Stimulated activated CD4-positive, alpha-beta T cell treated with anti-CD3 and anti-CD28 coated beads, Interleukin-12 subunit alpha, Interleukin-12 subunit beta, amount 100 ng/mL, for 48 hours (primary cell): ENCODE results near the gene PIK3CB.
"Not testable (repeated sequence)": the region's sequence is repeated elsewhere in the genome, so short reads cannot be mapped to it uniquely, and the experiment has no call there.

ENCODE experiments used
- DNase-seq, 3 donors: peaks; one replicate each; pipeline ENCODE4 v3.0.0-alpha.2; 2020; ENCODE audit warnings: low read depth in 2 of 3, low spot score in 1 of 3

The PIK3CB gene

DNA sequence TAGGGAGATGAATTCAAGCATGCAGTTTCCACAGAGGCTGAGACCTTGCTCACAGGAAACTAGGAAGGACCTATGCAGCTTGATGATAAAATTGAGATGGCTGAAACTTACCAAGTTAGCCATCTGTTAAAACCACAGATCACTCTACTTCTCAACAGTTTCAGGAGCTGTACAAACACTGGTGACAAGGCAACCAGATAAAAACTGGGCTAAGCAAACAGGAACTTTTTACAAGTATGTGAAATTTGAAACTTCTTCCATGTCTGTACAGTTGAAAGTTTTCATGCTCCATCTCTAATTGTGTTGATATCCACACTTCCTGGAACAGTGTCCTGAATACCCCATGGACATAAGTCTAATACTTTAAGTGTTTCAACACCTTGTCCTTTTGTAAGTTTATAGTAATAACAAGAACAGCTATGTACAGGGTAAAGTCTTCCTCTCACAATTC lies 147.9 kb downstream of the PIK3CB start:
- DNase-seq, result no peak

DNA sequence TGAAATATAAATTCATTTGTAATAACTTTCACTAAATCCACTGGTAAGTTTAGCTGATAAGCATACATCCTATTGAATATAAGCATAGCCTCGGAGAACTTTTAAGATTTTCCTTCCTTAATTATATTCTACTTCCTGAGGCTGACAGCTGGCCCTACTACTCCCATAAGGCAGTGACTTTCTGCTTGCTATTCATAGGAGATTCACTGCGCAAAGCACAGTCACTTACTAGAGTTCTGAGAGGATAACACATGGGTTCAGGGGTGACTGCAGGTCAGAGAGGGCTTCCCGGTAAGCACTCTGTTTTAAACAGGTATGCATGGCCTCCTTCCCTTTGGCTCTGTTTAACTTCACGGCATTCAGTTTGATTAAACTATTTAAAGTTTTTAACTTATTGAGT lies 150.3 kb downstream of the PIK3CB start:
- DNase-seq, result no peak

DNA sequence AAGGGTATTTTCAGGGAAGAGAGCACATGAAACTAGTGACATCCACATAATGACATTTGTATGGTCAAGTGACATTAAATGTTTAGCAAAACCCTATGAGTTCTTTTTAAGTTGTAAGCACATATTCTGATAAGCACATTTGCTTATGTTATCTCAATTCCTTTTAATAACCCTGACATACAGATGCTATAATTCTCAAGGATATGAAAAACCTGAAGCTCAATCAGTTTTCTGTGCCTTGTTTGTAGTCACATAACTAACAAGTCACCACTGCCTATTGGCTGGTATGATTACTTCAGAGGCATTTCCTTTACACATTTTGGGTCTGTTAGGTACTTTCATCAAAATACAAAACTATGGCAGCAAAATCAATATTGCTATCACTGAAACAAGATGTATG lies 152.1 kb downstream of the PIK3CB start:
- DNase-seq, result no peak

- no peak for DNase-seq
Measured at GRCh38 chr3:138681463-138682220, 153.1 kb downstream of the PIK3CB start.

DNA sequence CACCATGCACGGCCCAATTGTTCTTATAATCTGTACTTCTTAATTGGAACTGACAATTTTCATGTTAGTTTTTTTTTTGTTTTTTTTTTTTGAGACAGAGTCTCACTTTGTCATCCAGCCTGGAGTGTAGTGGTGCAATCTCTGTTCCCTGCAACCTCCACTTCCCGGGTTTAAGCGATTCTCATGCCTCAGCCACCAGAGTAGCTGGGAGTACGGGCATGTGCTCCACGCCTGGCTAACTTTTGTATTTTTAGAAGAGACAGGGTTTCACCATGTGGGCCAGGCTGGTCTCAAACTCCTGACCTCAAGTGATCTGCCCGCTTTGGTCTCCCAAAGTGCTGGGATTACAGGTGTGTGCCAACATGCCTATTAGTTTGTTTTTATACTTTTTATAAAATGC lies 153.8 kb downstream of the PIK3CB start:
- DNase-seq, result not testable (repeated sequence)

- DNase-seq, result no peak
Measured at GRCh38 chr3:138678874-138679392, 155.8 kb downstream of the PIK3CB start.

- DNase-seq, result no peak
Measured at GRCh38 chr3:138678086-138678485, 156.6 kb downstream of the PIK3CB start.

DNA sequence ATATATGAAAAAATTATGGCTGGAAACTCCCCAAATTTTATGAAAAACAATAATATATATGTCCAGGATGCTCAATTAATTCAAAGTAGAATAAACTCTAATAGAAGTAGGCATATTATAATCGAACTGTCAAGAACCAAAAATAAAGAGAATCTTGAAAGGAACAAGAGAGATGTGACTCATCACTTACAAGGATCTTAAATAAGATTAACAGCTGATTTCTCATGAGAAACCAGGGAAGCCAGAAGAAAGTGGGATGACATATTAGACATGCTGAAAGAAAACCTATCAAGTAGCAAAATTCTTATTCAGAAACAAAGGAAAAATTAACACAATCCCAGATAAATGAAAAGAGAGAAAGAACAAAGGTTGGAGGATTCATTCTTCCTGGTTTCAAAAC lies 159.3 kb downstream of the PIK3CB start:
- DNase-seq, result no peak

DNA sequence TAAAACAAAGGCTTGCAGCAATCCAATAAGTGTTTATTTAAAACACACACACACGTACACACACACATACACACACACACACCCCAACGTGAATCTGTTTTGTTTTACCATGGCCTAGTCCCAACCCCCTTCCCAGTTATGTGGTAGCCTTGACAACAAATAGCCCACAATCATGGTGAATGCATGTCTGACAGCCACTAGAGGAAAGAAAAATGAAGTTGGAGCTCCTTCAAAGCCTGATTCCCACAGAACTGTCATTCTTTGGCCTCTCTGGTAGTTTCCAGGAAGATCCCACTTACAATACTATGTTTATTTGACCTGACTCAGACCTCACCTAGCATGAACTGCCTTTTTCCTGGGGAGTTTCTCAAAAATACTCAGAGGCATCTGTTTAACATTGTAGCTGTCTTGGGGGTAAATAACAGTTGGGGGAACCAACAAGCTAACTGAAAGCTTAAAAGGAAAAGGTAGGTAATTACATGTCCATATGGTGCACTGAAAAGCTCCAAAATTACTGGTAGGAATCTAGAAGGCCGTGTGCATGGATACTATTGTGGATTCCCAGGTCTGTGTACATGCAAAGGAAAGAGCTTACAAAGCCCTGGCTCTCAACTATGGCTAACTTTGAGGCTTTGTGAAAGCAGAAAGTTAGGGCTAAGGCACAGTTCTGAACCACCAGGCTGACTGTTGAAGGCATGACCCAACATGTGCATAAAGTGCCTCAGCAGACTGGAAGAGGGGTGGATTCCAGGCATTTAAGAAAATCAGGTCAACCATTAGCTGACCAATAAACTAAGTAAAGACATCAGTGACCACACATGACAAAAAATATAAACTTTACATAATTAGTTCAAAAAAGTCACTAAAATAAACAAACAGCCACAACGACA lies 160.8 kb downstream of the PIK3CB start:
- DNase-seq, result no peak

DNA sequence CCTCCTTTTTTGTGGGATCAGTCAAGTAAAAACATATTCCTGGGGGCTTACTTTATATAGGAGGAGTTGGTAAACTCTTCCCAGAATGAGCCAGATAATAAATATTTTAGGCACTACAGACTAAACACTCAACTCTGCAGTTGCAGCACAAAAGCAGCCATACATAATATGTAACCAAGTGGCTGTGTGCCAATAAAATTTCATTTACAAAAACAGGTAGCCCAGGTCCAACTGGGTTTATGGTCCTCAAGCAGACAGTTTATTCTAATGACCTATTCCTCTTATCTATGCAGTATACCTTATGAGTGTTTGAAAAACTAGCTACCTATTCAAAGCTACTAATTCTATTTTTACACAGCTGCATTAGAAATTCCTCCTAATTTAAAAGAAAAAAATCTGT lies 164.3 kb downstream of the PIK3CB start:
- DNase-seq, result no peak

DNA sequence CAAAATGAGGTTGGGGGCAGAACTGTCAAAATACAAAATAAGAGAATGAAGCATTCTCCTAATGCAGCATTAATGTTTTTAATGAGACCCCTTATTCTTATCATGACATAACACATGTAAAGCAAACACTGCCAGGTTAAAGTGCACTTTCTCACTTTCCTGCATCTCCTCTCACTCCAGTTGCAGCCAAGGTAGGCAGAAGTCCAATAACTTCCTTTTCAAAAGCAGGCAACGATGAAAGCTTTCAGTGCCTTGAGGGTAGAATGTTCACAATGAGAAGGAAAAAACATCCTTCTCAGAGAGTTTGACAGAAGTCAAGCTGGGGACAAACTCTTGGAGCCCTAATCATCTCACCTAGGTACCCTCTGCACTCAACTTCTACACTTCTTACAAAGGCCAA lies 166.6 kb downstream of the PIK3CB start:
- DNase-seq, result no peak

DNA sequence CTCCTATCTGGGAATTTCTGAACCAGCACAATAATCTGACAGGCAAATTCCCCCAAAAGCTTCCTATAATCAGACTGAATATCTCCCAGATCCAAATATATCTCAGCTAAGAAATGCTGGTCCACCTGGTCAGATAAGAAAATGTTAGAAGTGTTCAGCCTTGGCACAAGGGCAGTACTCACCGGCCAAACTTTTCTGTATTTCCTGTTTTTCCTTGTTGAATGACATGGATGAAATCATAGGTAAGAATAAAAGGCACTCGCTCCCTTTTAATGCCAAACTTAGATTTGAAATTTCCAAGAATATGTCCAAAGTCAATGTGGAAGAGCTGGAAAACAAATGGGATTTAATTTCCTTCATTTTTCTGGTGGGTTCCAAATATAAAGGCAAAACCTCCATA lies 177.2 kb downstream of the PIK3CB start:
- DNase-seq, result no peak

GRCh38 chr3:138653567-138653966 lies 181.2 kb downstream of the PIK3CB start:
- DNase-seq, result no peak

GRCh38 chr3:138649134-138649533 lies 185.6 kb downstream of the PIK3CB start:
- no peak for DNase-seq

DNA sequence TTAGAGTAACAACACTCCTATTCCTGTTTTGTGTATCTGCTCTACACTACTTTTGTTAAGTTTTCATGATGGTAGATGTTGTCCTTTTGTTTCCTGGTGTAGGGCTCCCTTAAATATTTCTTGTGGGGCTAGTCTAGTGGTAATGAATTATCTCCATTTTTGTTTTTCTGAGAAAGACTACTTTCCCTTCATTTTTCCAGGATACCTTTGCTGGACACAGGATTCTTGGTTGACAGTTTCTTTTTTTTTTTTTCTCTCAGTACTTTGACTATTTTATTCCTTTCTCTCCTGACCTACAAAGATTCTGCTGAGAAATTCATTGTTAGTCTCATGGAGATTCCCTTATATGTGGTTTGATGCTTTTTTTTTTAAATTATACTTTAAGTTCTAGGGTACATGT lies 188.2 kb downstream of the PIK3CB start:
- DNase-seq, result no peak

GRCh38 chr3:138646008-138646407 lies 188.7 kb downstream of the PIK3CB start:
- no peak for DNase-seq

DNA sequence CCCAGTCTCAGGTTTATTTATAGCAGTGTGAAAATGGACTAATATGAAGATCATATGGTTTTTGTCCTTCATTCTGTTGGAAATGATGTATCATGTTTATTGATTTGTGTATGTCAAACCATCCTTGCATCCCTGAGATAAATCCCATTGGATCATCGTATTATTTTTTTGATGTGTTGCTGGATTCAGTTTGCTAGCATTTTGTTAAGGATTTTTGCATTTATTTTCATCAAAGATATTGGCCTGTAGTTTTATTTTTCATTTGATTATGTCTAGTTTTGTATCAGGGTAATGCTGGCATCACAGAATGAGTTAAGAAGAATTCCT lies 191.8 kb downstream of the PIK3CB start:
- no peak for DNase-seq

DNA sequence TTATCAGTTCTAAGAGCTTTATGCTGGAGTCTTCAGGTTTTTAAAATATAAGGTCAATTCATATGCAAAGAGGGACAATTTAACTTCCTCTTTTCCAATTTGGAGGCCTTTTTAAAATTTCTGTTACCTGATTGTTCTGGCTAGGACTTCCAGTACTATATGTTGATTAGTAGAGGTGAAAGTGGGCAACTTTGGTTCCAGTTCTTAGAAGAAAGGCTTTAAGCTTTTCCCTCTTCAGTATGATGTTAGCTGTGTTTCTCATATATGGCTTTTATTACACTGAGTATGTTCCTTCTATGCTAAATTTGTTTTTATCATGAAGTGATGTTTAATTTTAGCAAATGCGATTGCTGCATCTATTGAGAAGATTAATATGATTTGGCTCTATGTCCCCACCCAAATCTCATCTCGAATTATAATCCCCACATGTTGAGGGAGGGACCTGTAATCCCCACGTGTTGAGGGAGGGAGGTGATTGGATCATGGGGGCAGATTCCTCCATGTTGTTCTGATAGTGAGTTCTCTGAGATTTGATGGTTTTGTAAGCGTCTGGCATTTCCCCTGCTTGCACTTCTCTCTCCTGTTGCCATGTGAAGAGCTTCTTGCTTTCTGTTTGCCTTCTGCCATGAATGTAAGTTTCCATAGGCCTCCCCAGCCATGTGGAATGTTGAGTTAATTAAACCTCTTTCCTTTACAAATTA lies 192.4 kb downstream of the PIK3CB start:
- DNase-seq, result no peak

- DNase-seq, result no peak
Measured at GRCh38 chr3:138640537-138640936, 194.2 kb downstream of the PIK3CB start.

DNA sequence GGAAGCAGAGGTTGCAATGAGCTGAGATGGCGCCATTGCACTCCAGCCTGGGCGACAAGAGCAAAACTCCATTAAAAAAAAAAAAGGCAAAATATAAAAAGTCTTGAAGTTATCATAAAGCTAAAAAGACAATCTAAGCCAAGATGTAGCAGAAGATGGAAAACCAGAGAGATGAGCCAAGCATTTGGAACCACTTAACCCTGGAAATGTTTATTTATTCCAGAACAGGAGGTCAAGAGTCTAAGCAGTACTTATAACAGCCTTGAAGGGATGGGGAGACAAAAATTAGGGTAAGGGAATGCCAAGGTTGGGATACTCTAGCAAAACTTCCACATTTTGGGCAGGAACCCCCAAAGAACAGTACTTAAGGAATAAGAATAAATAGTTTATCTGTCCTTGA lies 196.1 kb downstream of the PIK3CB start:
- DNase-seq, result no peak

- no peak for DNase-seq
Measured at GRCh38 chr3:138629526-138629925, 205.2 kb downstream of the PIK3CB start.
